NK-92 (cell line): Measurements from ENCODE around the gene PIK3R4.

Source experiments
- DNase-seq: peaks from one replicate; lab custom pipeline; 2025; ENCODE audit not compliant: unreplicated experiment; lab: John Stamatoyannopoulos, UW

PIK3R4 gene

GRCh38 chr3:130746246-130747039 is at the start of gene PIK3R4:
TSS of gene PIK3R4 (minus strand) at chr3:130746829. CDS start at chr3:130745218, 1,611 bp downstream.
- DNase-seq: peak; percentile 79

- no peak for DNase-seq
Measured at GRCh38 chr3:130795396-130795795, 48.8 kb upstream of the PIK3R4 start.

DNA sequence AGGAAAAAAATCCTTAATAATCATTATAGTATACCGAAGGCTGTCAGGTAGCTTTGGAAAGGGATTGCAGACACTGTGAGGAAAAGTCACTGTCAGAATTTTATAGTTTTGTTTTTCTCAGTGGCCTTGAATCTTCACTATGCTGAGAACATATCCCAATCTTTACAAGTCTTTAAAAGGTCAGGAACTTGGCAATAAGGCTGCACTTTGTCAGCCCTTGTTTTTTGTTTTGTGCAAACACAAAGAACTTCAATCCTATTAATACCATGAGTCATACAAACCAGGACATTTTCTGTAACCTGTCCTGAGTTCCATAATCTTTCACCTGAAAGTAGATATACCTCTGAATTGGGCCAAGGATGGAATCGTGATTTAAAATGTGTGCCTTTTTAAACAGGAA is 45.6 kb upstream of the PIK3R4 start:
- DNase-seq: no peak

DNA sequence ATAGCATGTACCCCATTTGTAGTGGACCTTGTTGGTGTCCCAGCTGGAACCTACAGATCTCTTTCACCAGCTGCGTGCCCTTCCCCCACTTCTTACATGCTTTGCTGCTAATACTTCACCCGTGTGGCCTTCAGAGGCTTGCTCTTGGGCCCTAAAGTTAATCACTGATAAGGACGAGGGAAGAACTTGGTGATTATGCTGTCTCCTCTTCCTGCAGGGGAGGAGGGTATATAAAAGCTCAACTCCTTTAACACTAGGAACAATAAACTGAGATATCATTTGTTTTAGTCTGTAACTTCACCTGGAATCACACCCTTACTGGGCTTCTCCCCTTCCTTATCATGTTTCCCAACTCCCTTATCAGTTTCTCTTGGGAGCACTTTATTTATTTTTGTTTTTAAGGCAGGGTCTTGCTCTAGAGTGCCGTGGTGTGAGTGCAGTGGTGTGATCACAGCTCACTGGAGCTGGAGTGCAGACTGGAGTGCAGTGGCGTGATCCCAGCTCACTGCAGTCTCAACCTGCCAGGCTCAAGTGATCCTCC is 43.2 kb upstream of the PIK3R4 start:
- DNase-seq: no peak

DNA sequence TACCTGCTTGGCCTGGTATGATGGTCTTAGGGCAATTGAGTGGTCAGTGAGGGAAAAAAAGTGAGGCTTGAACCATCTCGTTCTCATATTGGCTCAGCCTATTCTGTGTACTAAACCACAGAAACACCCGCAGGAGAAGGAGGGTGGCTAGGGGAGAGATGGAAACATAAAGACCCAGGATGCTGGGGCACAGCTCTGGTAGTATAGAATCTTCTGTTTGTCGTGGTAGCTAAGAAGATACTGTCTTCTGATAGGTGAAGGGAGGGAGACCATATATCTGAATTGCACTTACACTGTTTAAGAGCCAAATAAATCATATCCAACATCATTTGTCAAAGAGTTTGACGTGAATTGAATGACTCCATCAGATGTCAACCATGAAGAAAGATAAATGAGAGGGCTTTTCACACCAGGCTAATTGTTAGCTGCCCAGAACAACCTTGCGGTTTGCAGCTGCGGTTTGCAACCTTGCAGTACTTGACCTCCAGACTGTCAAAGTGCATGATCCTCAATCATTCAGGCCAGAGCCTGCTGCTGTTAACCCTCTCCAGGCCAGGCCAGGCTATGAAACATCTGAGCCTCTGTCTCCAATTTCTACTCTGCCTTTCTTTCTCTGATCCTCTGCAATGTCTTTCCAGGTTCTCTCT is 40.9 kb upstream of the PIK3R4 start:
- DNase-seq: no peak

DNA sequence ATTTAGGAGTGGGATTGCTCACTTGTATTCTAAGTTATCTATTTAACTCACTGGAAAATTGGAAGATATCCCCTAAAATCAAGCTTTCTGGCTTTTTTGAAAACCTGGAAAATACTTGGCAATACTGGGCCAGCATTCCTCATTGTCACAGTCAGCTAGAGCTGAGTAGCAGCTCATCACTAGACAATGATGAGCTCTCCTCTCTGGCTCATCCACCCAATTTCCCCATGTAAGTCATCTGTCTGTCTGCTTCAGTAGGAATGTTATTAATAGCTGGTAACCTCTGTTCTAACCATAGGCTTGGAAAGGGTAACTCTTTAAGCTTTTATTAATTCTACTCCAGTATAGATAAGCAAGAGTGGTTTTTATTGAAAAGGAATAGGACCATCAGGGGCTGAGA is 39.7 kb upstream of the PIK3R4 start:
- no peak for DNase-seq

DNA sequence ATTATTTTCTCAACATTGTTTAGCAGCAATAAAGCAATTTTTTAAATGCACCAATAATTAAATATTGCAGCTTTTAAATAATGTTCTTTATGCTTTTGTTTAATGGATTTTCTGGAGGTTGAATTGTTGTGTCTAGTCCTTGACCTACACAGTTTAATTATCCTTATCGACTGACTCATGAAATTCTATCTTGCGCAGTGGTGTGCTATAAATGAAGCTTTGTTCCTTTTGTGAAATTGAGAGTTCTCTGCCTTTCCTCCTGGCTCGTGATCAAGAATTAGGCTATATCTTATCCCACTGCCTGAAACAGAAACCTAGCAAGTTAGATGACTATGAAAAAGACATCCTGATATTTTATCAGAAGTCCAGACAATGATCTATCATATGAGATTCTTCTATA is 37.0 kb upstream of the PIK3R4 start:
- no peak for DNase-seq

DNA sequence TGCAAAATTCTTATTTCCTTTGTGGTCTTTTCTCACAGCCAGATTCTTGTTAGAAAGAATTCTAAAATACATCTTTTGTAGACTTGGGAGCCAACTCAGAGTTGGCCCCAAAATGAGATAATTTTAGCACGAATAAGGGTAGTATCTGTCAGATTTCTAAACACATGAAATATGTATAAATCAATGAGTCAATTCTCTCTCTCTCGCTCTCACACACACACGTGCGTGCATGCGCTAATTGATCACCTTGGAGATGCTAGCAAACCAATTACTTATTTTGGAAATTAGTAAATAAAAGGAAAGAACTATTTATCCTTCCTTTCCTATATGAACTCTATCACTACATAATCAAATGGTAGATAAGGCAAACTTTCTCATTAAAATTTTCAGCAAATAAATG is 32.9 kb upstream of the PIK3R4 start:
- no peak for DNase-seq

DNA sequence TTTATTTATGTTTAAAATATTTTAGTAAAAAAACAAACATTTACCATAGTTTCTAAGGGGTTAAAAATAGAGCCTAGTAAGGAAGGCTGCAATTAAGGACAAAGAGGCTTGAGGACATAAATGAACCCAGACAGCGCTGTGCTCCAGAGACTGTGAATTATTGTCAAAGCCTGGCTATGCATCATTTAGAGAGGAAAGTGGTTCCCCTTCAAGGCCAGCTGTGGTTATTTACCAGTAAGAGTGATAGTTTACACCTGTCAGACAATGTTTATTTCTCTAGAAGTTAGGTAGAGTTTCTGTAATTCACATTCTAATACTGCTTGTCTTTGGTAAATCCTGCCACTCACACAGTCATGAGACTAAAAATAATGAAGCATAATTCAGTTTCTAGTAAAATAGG is 32.4 kb upstream of the PIK3R4 start:
- no peak for DNase-seq

DNA sequence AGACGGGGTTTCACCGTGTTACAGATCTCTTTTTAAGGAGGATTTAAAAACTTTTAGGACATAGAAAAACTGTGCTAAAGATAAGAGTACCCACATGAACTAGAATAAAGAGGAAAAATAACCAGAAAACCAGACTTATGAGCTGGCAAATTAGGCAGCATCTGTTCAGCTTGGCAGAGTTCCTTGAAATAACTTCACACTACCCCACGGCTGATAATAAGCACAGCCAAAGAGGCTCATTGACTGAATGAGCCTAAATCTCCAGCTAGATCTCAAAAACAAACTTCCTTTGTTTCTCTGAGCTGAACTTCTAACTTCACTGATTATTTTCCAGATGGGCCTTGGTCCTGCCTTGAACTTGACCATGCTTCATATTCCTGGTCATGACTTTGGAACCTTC is 26.7 kb upstream of the PIK3R4 start:
- no peak for DNase-seq

- no peak for DNase-seq
Measured at GRCh38 chr3:130772129-130772528, 25.5 kb upstream of the PIK3R4 start.

DNA sequence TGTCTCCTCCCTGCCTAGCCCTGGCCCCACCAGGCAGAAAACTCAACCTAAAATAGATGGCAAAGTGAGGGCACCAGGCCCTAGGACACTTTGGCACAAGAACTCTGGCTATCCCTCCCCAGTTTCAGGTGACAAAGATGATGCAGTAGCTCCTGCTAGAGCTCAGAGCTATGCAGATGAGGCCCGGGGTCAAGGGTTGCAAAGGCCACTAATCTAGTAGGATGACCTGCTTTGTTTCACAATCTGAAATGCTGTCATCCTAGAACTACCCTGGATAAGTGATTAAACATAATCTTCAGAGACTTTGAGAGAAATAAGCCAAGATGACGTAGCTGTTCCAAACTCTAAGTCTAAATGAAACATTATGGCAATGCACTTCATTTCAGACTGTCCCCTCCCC is 24.0 kb upstream of the PIK3R4 start:
- no peak for DNase-seq

DNA sequence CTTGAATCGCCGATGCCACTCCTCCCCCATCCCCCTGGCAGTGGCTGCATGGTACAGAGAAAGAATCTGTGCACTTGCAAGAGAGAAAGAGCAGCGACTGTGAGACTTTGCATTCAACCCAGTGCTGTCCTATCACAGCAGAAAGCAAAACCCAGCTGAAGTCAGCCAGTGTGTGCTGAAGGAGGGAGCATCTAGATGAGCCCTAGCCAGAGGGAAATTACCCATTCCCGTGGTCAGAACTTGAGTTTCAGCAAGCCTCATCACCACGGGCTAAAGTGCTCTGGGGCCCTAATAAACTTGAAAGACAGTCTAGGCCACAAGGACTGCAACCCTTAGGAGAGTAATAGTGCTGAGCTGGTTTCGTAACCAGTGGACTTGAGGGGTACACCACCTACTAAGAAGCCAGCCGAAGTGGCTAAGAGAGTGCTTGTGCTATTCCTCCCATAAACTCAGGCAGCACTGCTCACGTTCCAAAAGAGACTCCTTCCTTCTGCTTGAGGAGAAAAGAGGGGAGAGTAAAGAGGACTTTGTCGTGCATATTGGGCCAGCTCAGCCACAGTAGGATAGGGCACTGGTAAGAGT is 15.2 kb upstream of the PIK3R4 start:
- DNase-seq: no peak

DNA sequence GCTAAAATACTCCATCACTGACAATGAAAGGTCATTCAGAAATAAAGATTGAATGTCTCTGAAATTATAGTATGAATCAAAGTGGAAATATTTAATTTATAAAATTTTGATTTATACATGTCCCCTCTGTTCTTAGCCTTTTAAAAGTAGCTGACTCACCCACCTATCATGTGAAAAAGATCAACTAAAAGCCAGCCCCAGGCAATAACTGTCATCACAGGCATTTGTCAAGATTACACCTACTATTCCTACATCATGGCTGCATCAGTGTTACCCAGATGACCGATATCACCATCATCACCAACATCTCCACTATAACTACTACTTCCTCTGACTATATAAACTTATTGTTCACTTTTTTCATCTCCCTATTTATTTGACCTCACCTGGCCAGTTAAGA is 14.3 kb upstream of the PIK3R4 start:
- no peak for DNase-seq

DNA sequence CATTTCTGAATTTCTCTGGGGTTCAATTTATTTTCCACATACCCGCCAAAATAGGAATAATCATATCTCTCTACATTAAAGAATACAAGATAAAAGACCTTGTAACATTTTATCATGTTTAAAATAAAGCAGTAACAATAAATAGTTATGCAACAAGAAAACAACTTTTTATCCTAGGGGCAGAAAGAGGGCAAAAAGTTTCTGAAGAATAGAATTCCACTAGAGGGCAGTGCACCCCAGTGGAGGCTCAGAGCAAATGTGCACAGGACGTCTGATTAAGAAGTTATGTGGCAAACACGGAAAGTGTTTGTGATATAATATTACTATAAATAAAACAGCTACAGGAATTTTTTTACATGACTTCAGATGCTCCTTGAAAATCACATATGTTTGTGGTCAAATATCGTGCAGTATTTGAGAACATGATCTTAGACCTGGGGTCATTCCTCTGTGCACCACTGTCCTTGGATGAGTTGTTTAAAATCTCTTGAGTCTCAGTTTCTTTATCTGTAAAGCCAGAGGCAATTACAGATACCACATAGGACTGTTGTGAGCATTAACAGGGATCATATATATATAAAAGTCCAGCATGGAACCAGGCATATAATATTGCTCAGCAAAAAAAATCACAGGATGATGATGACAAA is 13.2 kb upstream of the PIK3R4 start:
- DNase-seq: no peak

- DNase-seq: no peak
Measured at GRCh38 chr3:130758624-130759369, 12.2 kb upstream of the PIK3R4 start.

- no peak for DNase-seq
Measured at GRCh38 chr3:130757611-130758150, 11.1 kb upstream of the PIK3R4 start.

DNA sequence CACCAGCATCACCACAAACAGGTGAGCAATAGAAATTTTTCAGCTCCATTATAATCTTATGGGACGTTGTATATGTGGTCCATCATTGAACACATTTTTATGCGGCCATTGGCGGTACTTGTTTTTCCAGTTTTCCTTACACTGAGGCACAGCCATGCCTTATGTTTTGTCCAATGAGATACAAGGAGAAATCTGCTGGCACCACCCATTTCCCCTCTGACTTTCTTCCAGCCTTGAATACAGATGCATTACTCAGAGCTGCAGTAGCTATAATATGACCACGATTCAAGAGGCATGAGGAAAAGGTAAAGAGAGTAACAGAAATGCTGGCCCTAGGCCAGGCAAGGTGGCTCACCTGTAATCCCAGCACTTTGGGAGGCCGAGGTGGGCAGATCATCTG is 9.0 kb upstream of the PIK3R4 start:
- DNase-seq: no peak

GRCh38 chr3:130748981-130749380 is 2.4 kb upstream of the PIK3R4 start:
- no peak for DNase-seq

DNA sequence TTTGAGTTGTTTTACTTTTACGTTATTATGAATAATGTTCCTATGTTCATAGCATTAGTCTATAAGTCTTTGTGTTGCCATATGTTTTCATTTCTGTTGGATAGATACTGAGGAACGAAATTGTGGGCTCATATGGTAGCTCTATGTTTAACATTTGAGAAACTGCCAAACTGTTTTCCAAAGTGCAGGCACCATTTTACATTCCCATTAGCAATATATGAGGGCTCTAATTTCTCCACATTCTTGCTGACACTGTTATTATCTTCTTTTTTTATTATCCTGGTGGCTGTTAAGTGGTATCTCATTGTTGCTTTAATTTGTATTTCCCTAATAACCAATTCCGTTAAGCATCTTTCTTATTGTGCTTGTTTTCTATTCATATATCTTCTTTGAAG is 1.8 kb upstream of the PIK3R4 start:
- no peak for DNase-seq

DNA sequence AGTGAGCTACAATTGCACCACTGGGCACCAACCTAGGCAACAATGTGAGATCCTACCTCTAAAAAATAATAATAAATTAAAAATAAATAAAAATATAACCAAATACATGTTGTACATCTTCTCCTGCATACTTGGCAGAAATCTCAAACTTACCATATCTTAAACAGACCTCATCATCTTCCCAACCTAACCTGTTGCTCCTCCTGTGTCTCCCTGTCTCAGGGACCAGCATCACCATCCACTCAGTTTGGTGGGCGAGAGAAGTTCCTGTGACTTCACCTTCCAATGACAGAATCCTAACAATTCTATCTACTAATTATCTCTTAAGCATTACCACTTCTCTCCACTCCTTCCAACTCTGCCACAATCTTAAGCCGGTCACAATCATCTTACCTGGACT is 3.3 kb downstream of the PIK3R4 start:
- no peak for DNase-seq
